Fibroblast of lung (primary cell): ENCODE measurements around the gene TVP23A. TPM values are rescaled to one million over a fixed set of nuclear protein-coding genes. Genes with fewer than 3 reads are reported as not detected.

Source experiments
- DNase-seq, 2 donors: peaks; one replicate each; pipeline versions ENCODE4 v3.0.0 to v3.0.0-alpha.2; 2010; ENCODE audit warnings: low read depth in 2 of 2
- H2AFZ ChIP-seq: 2 replicates; pipeline ENCODE4 v1.5.1; 2012; ENCODE audit warnings: low read length, control low read depth, inconsistent platforms
- H3K27ac ChIP-seq: 2 replicates; pipeline ENCODE4 v1.5.1; 2011; ENCODE audit warnings: low read length, control low read depth; ENCODE audit not compliant: insufficient read depth
- H3K27me3 ChIP-seq: 2 replicates; pipeline ENCODE4 v1.5.1; 2011; ENCODE audit warnings: mild to moderate bottlenecking, low read length; ENCODE audit not compliant: control insufficient read depth, insufficient read depth
- H3K36me3 ChIP-seq: 2 replicates; pipeline ENCODE4 v1.5.1; 2011; ENCODE audit warnings: low read length; ENCODE audit not compliant: control insufficient read depth, insufficient read depth
- H3K4me1 ChIP-seq: 2 replicates; pipeline ENCODE4 v1.5.1; 2011; ENCODE audit warnings: low read length; ENCODE audit not compliant: control insufficient read depth, insufficient read depth; ENCODE audit errors: extremely low read depth
- H3K4me2 ChIP-seq: 2 replicates; pipeline ENCODE4 v1.5.1; 2011; ENCODE audit warnings: low read length, control low read depth; ENCODE audit not compliant: insufficient read depth; ENCODE audit errors: extremely low read depth
- H3K4me3 ChIP-seq, 4 experiments: fragments of 200-600 bp in 1 of 4; sonication (generic) in 1 of 4; replicated peaks in 1 of 4; 2 replicates each; pipeline ENCODE4 v1.5.1; 2011 to 2016; ENCODE audit warnings: low read length in 4 of 4, low read depth in 3 of 4, mild to moderate bottlenecking in 3 of 4, control low read depth in 2 of 4, inconsistent platforms in 1 of 4, mixed read lengths in 1 of 4; ENCODE audit not compliant: insufficient read depth in 1 of 4; ENCODE audit errors: control extremely low read depth in 1 of 4
- H3K79me2 ChIP-seq: 2 replicates; pipeline ENCODE4 v1.5.1; 2012; ENCODE audit warnings: mild to moderate bottlenecking, low read length, inconsistent platforms; ENCODE audit not compliant: control insufficient read depth, insufficient read depth
- H3K9ac ChIP-seq: 2 replicates; pipeline ENCODE4 v1.5.1; 2011; ENCODE audit warnings: mild to moderate bottlenecking, low read length, control low read depth; ENCODE audit not compliant: insufficient read depth
- H3K9me3 ChIP-seq: 2 replicates; pipeline ENCODE4 v1.5.1; 2012; ENCODE audit warnings: low read depth, low read length; ENCODE audit not compliant: control insufficient read depth, insufficient read depth
- H4K20me1 ChIP-seq: 2 replicates; pipeline ENCODE4 v1.5.1; 2011; ENCODE audit warnings: low read length; ENCODE audit not compliant: control insufficient read depth, insufficient read depth; ENCODE audit errors: extremely low read depth
- EZH2 ChIP-seq: IDR thresholded peaks from 2 replicates; pipeline ENCODE4 v1.5.1; 2012; ENCODE audit warnings: low read length, control low read depth, mild to moderate bottlenecking; ENCODE audit errors: missing control alignments
- polyA plus RNA-seq, 2 donors: library from polyadenylated mRNA; depleted of rRNA in 1 of 2; stranded (reverse) in 1 of 2; unstranded in 1 of 2; fragments of >200 nt; gene quantifications; 2 replicates each; pipeline ENCODE4 v1.2.1, GENCODE V29; 2011 to 2012; ENCODE audit warnings: missing spikeins in 1 of 2
- total RNA-seq: library from RNA; depleted of rRNA; stranded (reverse); fragments of >200 nt; gene quantifications from 2 replicates; pipeline ENCODE4 v1.2.1, GENCODE V29; 2014
- TF ChIP-seq, protein P1 (sequence below), 2 donors: IDR thresholded peaks in 1 of 2; conservative IDR thresholded peaks in 1 of 2; 1 replicate in 1 of 2; 2 replicates in 1 of 2; pipeline ENCODE4 v1.5.1; 2011 to 2012; ENCODE audit warnings: low read length in 2 of 2, control low read depth in 1 of 2, inconsistent platforms in 1 of 2, low read depth in 1 of 2, mild to moderate bottlenecking in 1 of 2

TVP23A gene
- total and polyA plus RNA-seq, 2 donors (not counting 1 experiment from before 2014, with no cell fraction given): under 0.01 TPM; not detected in 1

- Histone ChIP-seq H3K4me2 (no peak overlapping the region), H3K36me3 (no peaks in the 10 kb centered on the region), H3K4me3 (no peak overlapping the region), H3K27me3 (no peaks in the 10 kb centered on the region), H3K9ac (no peak overlapping the region), H2AFZ (no peak overlapping the region), H3K4me1 (no peaks in the 10 kb centered on the region), H4K20me1 (no peaks in the 10 kb centered on the region), H3K27ac (no peak overlapping the region), H3K79me2 (no peaks in the 10 kb centered on the region), H3K9me3 (no peaks in the 10 kb centered on the region)
- DNase-seq: no peak
- TF ChIP-seq EZH2: no peak
- TF ChIP-seq, protein P1, sequence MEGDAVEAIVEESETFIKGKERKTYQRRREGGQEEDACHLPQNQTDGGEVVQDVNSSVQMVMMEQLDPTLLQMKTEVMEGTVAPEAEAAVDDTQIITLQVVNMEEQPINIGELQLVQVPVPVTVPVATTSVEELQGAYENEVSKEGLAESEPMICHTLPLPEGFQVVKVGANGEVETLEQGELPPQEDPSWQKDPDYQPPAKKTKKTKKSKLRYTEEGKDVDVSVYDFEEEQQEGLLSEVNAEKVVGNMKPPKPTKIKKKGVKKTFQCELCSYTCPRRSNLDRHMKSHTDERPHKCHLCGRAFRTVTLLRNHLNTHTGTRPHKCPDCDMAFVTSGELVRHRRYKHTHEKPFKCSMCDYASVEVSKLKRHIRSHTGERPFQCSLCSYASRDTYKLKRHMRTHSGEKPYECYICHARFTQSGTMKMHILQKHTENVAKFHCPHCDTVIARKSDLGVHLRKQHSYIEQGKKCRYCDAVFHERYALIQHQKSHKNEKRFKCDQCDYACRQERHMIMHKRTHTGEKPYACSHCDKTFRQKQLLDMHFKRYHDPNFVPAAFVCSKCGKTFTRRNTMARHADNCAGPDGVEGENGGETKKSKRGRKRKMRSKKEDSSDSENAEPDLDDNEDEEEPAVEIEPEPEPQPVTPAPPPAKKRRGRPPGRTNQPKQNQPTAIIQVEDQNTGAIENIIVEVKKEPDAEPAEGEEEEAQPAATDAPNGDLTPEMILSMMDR (conservative IDR thresholded peaks at IDR 0.05 in 1 of 2, IDR thresholded peaks at IDR 0.05 in 1 of 2; ENCODE audit: low read depth in 1 of 2, low read length in 2 of 2): no peak
Measured at GRCh38 chr16:10731790-10732189, 86.8 kb downstream of the TVP23A start.

DNA sequence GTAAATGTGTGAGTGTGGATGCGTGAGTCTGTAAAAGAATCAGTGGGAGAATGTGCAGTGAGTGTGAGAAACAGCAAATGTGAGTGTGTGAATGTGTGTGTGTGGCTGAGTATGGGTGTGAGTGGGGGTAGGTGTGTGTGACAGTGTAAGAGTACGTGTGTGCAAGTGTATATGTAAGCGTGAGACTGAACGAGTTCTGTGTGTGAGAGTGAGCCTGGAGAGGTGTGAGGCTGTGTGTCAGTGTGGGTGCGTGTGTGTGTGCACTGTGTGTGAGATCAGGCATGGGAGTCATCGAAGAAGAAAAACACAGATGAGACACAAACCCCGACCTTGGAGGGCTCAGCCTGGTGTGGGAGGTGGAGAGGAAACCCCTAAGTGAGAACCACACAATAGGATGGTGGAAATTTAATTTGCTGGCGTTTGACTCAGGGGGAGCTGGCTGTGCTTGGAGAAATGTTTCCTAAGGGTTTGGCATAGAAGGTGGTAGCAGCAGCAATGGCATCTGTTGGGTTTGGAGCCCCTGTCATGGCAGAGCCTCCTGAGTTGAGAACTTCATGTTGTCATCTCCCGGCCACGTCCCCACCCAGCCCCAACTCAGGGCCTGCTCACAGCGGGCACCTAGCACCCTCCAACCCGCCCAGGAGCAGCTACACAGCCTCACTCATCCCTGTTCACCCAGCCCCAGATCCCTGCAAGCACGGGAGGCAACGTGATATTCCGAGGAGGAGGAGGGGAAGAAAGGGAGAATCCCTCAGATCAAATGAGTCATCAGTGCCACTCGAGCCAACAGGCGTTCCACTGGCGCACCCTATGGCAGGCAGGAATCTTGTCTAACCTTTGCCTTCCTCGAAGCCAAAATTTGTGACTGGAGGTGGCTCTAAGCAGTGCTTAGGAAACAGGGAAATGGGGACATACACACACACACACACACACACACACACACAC, 89.2 kb downstream of the TVP23A start:
- no peak overlapping the region for H3K4me2 ChIP-seq
- peak; percentile 31 to 64 for DNase-seq

More for the DNA sequence above, 89.2 kb downstream of the TVP23A start:
- Histone ChIP-seq H2AFZ (no peak overlapping the region), H3K4me1 (no peaks in the 10 kb centered on the region), H3K9me3 (no peaks in the 10 kb centered on the region), H3K36me3 (no peaks in the 10 kb centered on the region), H3K9ac (no peak overlapping the region), H3K79me2 (no peaks in the 10 kb centered on the region), H3K27ac (no peak overlapping the region), H3K27me3 (no peaks in the 10 kb centered on the region), H3K4me3 (no peak overlapping the region), H4K20me1 (no peaks in the 10 kb centered on the region)
- TF ChIP-seq, protein P1 (conservative IDR thresholded peaks at IDR 0.05 in 1 of 2, IDR thresholded peaks at IDR 0.05 in 1 of 2; ENCODE audit: low read depth in 1 of 2, low read length in 2 of 2): no peak
- no peak for TF ChIP-seq EZH2
